IMR-90 (cell line): ENCODE results near the gene OR7A5. TPM values are rescaled to one million over a fixed set of nuclear protein-coding genes. Genes with fewer than 3 reads are reported as not detected.
"Not testable (repeated sequence)": the region's sequence is repeated elsewhere in the genome, so short reads cannot be mapped to it uniquely, and the experiment has no call there.

Source experiments
- ATAC-seq: fragments of 200-7000 bp; cut with Tn5 transposase; 2 replicates; pipeline ENCODE4 v1.9.1; 2020; ENCODE audit warnings: low read depth, mild to moderate bottlenecking, moderate library complexity
- BruUV-seq: library from RNA; stranded (reverse); fragments of 400-500 nt; replicated peaks from 2 replicates; lab custom pipeline; 2021; lab: Mats Ljungman, UMichigan
- CTCF ChIA-PET: fragments of 300-600 bp; formaldehyde crosslinking; extraction: SDS; loops from one replicate; lab custom pipeline; 2021; ENCODE audit warnings: antibody characterized with exemption; lab: Yijun Ruan, JAX
- POLR2A ChIA-PET: fragments of 300-600 bp; sonication (Branson Sonifier 250); formaldehyde crosslinking; loops from one replicate; lab custom pipeline; 2022; ENCODE audit warnings: antibody characterized with exemption; ENCODE audit not compliant: unreplicated experiment; lab: Charles Lee
- DNase-seq: peaks from one replicate; pipeline ENCODE4 v3.0.0; 2013
- H2AFZ ChIP-seq: replicated peaks from 2 replicates; pipeline ENCODE3; 2013; ENCODE audit warnings: low read length, mild to moderate bottlenecking; ENCODE audit not compliant: poor library complexity
- H2AK5ac ChIP-seq: 2 replicates; pipeline ENCODE4 v1.6.1; 2013; ENCODE audit warnings: low read depth, low read length, inconsistent platforms
- H2AK9ac ChIP-seq: replicated peaks from 2 replicates; pipeline ENCODE3; 2013; ENCODE audit warnings: mild to moderate bottlenecking, low read depth, low read length, moderate library complexity; ENCODE audit not compliant: poor library complexity
- H2BK120ac ChIP-seq: 2 replicates; pipeline ENCODE4 v1.6.1; 2013; ENCODE audit warnings: low read depth, low read length, inconsistent platforms
- H2BK15ac ChIP-seq: 3 replicates; pipeline ENCODE4 v1.6.1; 2013; ENCODE audit warnings: low read depth, low read length, inconsistent platforms
- H2BK20ac ChIP-seq: 2 replicates; pipeline ENCODE4 v1.6.1; 2013; ENCODE audit warnings: low read depth, mild to moderate bottlenecking, inconsistent platforms, low read length, moderate library complexity
- H2BK5ac ChIP-seq: 2 replicates; pipeline ENCODE4 v1.6.1; 2013; ENCODE audit warnings: mild to moderate bottlenecking, low read depth, low read length, inconsistent platforms; ENCODE audit not compliant: poor library complexity, severe bottlenecking
- H3K14ac ChIP-seq: replicated peaks from 2 replicates; pipeline ENCODE4 v1.6.1; 2013; ENCODE audit warnings: low read depth, low read length, inconsistent platforms
- H3K18ac ChIP-seq: 2 replicates; pipeline ENCODE4 v1.6.1; 2013; ENCODE audit warnings: low read depth, low read length, control low read depth
- H3K23ac ChIP-seq: 2 replicates; pipeline ENCODE4 v1.6.1; 2013; ENCODE audit warnings: low read depth, low read length, inconsistent platforms
- H3K27ac ChIP-seq: 2 replicates; pipeline ENCODE4 v1.5.1; 2013; ENCODE audit warnings: mild to moderate bottlenecking, control low read depth, low read length; ENCODE audit not compliant: insufficient read depth
- H3K27me3 ChIP-seq: 2 replicates; pipeline ENCODE4 v1.6.1; 2013; ENCODE audit warnings: low read length; ENCODE audit not compliant: control insufficient read depth, insufficient read depth
- H3K36me3 ChIP-seq: 2 replicates; pipeline ENCODE4 v1.6.1; 2013; ENCODE audit warnings: low read length, mixed read lengths; ENCODE audit not compliant: control insufficient read depth, insufficient read depth
- H3K4ac ChIP-seq: 2 replicates; pipeline ENCODE4 v1.6.1; 2013; ENCODE audit warnings: low read depth, low read length, inconsistent platforms
- H3K4me1 ChIP-seq: 2 replicates; pipeline ENCODE4 v1.6.1; 2013; ENCODE audit warnings: low read length, mixed read lengths; ENCODE audit not compliant: control insufficient read depth, insufficient read depth
- H3K4me2 ChIP-seq: 2 replicates; pipeline ENCODE4 v1.6.1; 2013; ENCODE audit warnings: low read depth, mild to moderate bottlenecking, control low read depth, low read length, moderate library complexity
- H3K4me3 ChIP-seq: 2 replicates; pipeline ENCODE4 v1.5.1; 2013; ENCODE audit warnings: low read depth, mild to moderate bottlenecking, control low read depth, low read length, moderate library complexity; ENCODE audit not compliant: insufficient read depth
- H3K56ac ChIP-seq: 2 replicates; pipeline ENCODE4 v1.6.1; 2013; ENCODE audit warnings: low read length, inconsistent platforms; ENCODE audit not compliant: insufficient read depth; ENCODE audit errors: extremely low read depth
- H3K79me1 ChIP-seq, 2 experiments: 2 replicates each; pipeline ENCODE4 v1.6.1; 2013; ENCODE audit warnings: low read length in 2 of 2, inconsistent platforms in 1 of 2, low read depth in 1 of 2
- H3K9ac ChIP-seq: 2 replicates; pipeline ENCODE4 v1.6.1; 2013; ENCODE audit warnings: low read depth, low read length, control low read depth
- H3K9me1 ChIP-seq: 2 replicates; pipeline ENCODE4 v1.6.1; 2013; ENCODE audit warnings: low read length, inconsistent platforms; ENCODE audit not compliant: insufficient read depth
- H3K9me3 ChIP-seq: 2 replicates; pipeline ENCODE4 v1.6.1; 2013; ENCODE audit warnings: low read length; ENCODE audit not compliant: control insufficient read depth, insufficient read depth
- H4K20me1 ChIP-seq: 2 replicates; pipeline ENCODE4 v1.6.1; 2013; ENCODE audit warnings: low read length, inconsistent platforms; ENCODE audit not compliant: insufficient read depth
- H4K5ac ChIP-seq: 2 replicates; pipeline ENCODE4 v1.6.1; 2013; ENCODE audit warnings: mild to moderate bottlenecking, low read depth, low read length, control low read depth
- H4K8ac ChIP-seq, 2 experiments: 2 replicates each; pipeline ENCODE4 v1.6.1; 2013; ENCODE audit warnings: low read depth in 2 of 2, low read length in 2 of 2, control low read depth in 1 of 2, inconsistent platforms in 1 of 2
- H4K91ac ChIP-seq: 2 replicates; pipeline ENCODE4 v1.6.1; 2013; ENCODE audit warnings: low read depth, low read length, inconsistent platforms; ENCODE audit not compliant: insufficient read depth
- FOS ChIP-seq: fragments of 150-350 bp; IDR thresholded peaks from 2 replicates; pipeline ENCODE4 v1.6.1; 2016; ENCODE audit warnings: low read depth, low read length
- WGBS, 2 experiments: methylation state at CpG; one replicate each; pipeline versions ENCODE4 v1.1.5 to v1.1.7; 2013; ENCODE audit warnings: missing lambda C conversion rate in 2 of 2; ENCODE audit not compliant: insufficient read length in 1 of 2; ENCODE audit errors: extremely low coverage in 2 of 2; 5-methylcytosine and 5-hydroxymethylcytosine counted together
- dilution Hi-C: fragments of 300-500 bp; cut with HindIII; formaldehyde crosslinking; loops from one replicate; pipeline ENCODE4 v1.14.3; 2018; ENCODE audit warnings: low sequenced_read_pairs; ENCODE audit not compliant: unreplicated experiment
- in situ Hi-C: fragments of 300-500 bp; cut with MboI; formaldehyde crosslinking; loops from 3 replicates; pipeline ENCODE4 v1.14.3; 2019; ENCODE audit warnings: low sequenced_read_pairs, inconsistent platforms, mixed read lengths
- intact Hi-C: fragments of 100-400 bp; cut with micrococcal nuclease; formaldehyde crosslinking; loops from 2 replicates; pipeline ENCODE4 v1.10.0; 2022
- polyA plus RNA-seq, 3 experiments: library from polyadenylated mRNA; depleted of rRNA; stranded (reverse); fragments of >200 nt; gene quantifications; 2 replicates each; pipeline ENCODE4 v1.2.3, GENCODE V29; 2012; ENCODE audit warnings: low replicate concordance in 1 of 3
- total RNA-seq: library from RNA; depleted of rRNA; stranded (reverse); fragments of >200 nt; gene quantifications from 2 replicates; pipeline ENCODE4 v1.2.3, GENCODE V29; 2012

OR7A5 gene
- total and polyA plus RNA-seq, 2 of the 4 experiments (the other 2 are of a cell fraction) = not detected

- no peak overlapping the region for H2BK5ac ChIP-seq
- DNase-seq = no peak
- no peak for ATAC-seq
- H3K9ac ChIP-seq = no peak overlapping the region
- no peak overlapping the region for H3K4ac ChIP-seq
- no peak overlapping the region for H4K5ac ChIP-seq
- in situ Hi-C loops (no loop called here), dilution Hi-C loops (no loop called here), intact Hi-C loops (no loop called here)
- no peak overlapping the region for H2AFZ ChIP-seq
- no peaks in the 10 kb centered on the region for H3K36me3 ChIP-seq
- TF ChIP-seq FOS = no peak
- H3K9me1 ChIP-seq = no peaks in the 10 kb centered on the region
- H4K20me1 ChIP-seq = no peaks in the 10 kb centered on the region
- H3K9me3 ChIP-seq = peaks cover 3% of the 10 kb centered on the region; the same call in 1 of the 2 replicates
- H3K4me3 ChIP-seq = no peak overlapping the region
- H2BK15ac ChIP-seq = no peak overlapping the region
- BruUV-seq = no TSS peak
- no peak overlapping the region for H4K91ac ChIP-seq
- WGBS, 2 experiments = 95% methylated on average over 4 of the region's 16 CpGs; no CpG with 5 or more reads in 1 of the 2 experiments
- no peak overlapping the region for H2AK5ac ChIP-seq
- H3K27ac ChIP-seq = no peak overlapping the region
- no peaks in the 10 kb centered on the region for H3K27me3 ChIP-seq
- ChIA-PET CTCF (no interaction called here), POLR2A (no interaction called here)
- no peak overlapping the region for H4K8ac ChIP-seq
- H3K4me1 ChIP-seq = no peaks in the 10 kb centered on the region
- no peak overlapping the region for H3K23ac ChIP-seq
- no peak overlapping the region for H2BK120ac ChIP-seq
- no peak overlapping the region for H2AK9ac ChIP-seq
- no peaks in the 10 kb centered on the region for H3K79me1 ChIP-seq
- no peak overlapping the region for H3K4me2 ChIP-seq
- no peak overlapping the region for H3K14ac ChIP-seq
- no peak overlapping the region for H2BK20ac ChIP-seq
- H3K56ac ChIP-seq = no peak overlapping the region
- no peak overlapping the region for H3K18ac ChIP-seq
Measured at GRCh38 chr19:14782626-14783409, 52.2 kb downstream of the OR7A5 start.

DNA sequence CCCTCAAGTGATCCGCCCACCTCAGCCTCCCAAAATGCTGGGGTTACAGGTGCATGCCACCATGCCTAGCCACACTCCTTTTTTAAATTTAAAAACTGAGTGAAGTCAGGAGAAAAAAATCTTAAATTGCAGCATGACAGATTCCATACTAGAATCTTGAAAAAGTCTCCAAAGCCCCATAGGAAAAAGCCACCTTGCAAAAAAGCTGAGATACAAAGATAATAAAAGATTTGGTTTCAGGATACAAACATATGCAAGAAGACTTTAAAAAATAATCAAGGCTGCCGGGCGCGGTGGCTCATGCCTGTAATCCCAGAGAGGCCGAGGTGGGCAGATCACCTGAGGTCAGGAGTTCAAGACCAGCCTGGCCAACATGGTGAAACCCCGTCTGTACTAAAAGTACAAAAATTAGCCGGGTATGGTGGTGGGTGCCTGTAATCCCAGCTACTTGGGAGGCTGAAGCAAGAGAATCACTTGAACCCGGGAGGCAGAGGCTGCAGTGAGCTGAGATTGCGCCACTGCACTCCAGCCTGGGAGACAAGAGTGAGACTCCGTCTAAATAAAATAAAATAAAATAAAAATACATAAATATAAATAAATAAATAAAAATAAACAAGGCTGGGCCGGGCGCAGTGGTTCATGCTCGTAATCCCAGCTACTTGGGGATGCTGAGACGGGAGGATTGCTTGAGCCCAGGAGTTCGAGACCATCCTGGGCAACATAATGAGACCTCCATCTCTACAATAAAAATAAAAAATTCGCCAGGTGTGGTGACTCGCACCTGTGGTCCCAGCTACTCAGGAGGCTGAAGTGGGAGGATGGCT, 53.1 kb downstream of the OR7A5 start:
- H2BK5ac ChIP-seq, H2BK15ac ChIP-seq, intact Hi-C loops, H2BK120ac ChIP-seq, H3K18ac ChIP-seq, DNase-seq, H3K9ac ChIP-seq, H3K36me3 ChIP-seq, H3K14ac ChIP-seq, CTCF ChIA-PET, H2AK9ac ChIP-seq, H3K9me3 ChIP-seq, POLR2A ChIA-PET, H3K23ac ChIP-seq, ATAC-seq, H3K79me1 ChIP-seq, H3K27ac ChIP-seq, H4K20me1 ChIP-seq, H3K27me3 ChIP-seq, H3K9me1 ChIP-seq, H3K4ac ChIP-seq, H4K5ac ChIP-seq, H3K4me3 ChIP-seq, H3K4me1 ChIP-seq, H2BK20ac ChIP-seq, H4K8ac ChIP-seq, in situ Hi-C loops, dilution Hi-C loops, H3K56ac ChIP-seq, H3K4me2 ChIP-seq, H2AFZ ChIP-seq, H4K91ac ChIP-seq, H2AK5ac ChIP-seq, BruUV-seq: not testable (repeated sequence)
- WGBS, 2 experiments = 85% methylated on average over 6 of the region's 17 CpGs; no CpG with 5 or more reads in 1 of the 2 experiments
